ENCODE data around the gene EFNA4.

DNA sequence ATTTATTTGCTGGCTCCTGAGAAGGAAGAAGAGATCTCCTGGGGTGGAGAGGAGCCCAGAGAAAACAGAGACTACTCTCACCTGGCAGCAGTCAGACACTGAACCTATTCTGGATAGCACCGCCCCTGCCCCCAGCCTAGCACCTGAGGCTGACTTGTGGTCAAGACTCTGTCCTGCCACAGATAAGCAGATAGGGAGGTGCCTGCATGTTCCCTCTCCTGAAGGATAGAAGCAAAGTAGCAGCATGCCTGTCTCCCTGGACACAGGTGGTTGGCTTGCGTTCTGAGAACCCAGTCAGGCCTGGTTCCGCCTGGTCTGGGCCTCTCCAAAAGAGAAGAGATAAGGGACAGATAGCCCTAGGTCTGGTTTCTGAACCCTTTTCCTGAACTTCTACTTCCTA is 13.8 kb downstream of the EFNA4 start:
- no peak for TF ChIP-seq CTCF (IDR thresholded peaks at IDR 0.05)
- no peak for TF ChIP-seq POLR2A (IDR thresholded peaks at IDR 0.05)

Measured in body of pancreas (tissue), 4 donors.